ENCODE measurements around the gene HMGCS1.

GRCh38 chr5:43352915-43353314, 39.7 kb upstream of the HMGCS1 start:
- TF ChIP-seq POLR2A (IDR thresholded peaks at IDR 0.05) (no peak), CTCF (IDR thresholded peaks at IDR 0.05) (no peak)

Data from vagina (tissue), 2 donors.